Epithelial cell of esophagus (primary cell): ENCODE data around the gene SRGAP3.

Experiments
- DNase-seq: peaks from one replicate; pipeline ENCODE4 v3.0.0; 2010; ENCODE audit warnings: low read depth
- H3K4me3 ChIP-seq: 2 replicates; pipeline ENCODE4 v1.5.1; 2011; ENCODE audit warnings: mild to moderate bottlenecking, low read length, control low read depth
- CTCF ChIP-seq: IDR thresholded peaks from 2 replicates; pipeline ENCODE4 v1.5.1; 2011; ENCODE audit warnings: low read depth, mild to moderate bottlenecking, low read length, control low read depth, inconsistent platforms; ENCODE audit not compliant: insufficient read depth; ENCODE audit errors: missing control alignments

Gene SRGAP3

GRCh38 chr3:9129365-9129764 is 120.1 kb downstream of the SRGAP3 start:
- TF ChIP-seq CTCF, result no peak
- no peak overlapping the region for H3K4me3 ChIP-seq
- no peak for DNase-seq

GRCh38 chr3:9125278-9125951 is 124.0 kb downstream of the SRGAP3 start:
- no peak for TF ChIP-seq CTCF
- no peak overlapping the region for H3K4me3 ChIP-seq
- DNase-seq, result no peak

- no peak for DNase-seq
- TF ChIP-seq CTCF, result no peak
- H3K4me3 ChIP-seq, result no peak overlapping the region
Measured at GRCh38 chr3:9124730-9125129, 124.7 kb downstream of the SRGAP3 start.

- no peak for DNase-seq
- H3K4me3 ChIP-seq, result no peak overlapping the region
- TF ChIP-seq CTCF, result no peak
Measured at GRCh38 chr3:9123840-9124239, 125.6 kb downstream of the SRGAP3 start.

- TF ChIP-seq CTCF, result no peak
- DNase-seq, result no peak
- H3K4me3 ChIP-seq, result no peak overlapping the region
Measured at GRCh38 chr3:9122732-9123364, 126.6 kb downstream of the SRGAP3 start.

- no peak for TF ChIP-seq CTCF
- no peak overlapping the region for H3K4me3 ChIP-seq
- DNase-seq, result no peak
Measured at GRCh38 chr3:9121366-9122001, 128.0 kb downstream of the SRGAP3 start.
